Upper lobe of left lung (tissue), 4 donors: Measurements from ENCODE around the gene RABGEF1.

Source experiments
- CTCF ChIP-seq, 6 experiments: fragments of 450-650 bp in 4 of 6; fragments of 200-600 bp in 2 of 6; sonication (generic) in 2 of 6; IDR thresholded peaks; one replicate each; pipeline ENCODE4 v1.5.1; 2016 to 2019; ENCODE audit warnings: antibody characterized with exemption in 6 of 6
- EP300 ChIP-seq, 4 donors: sonication (generic); formaldehyde crosslinking; IDR thresholded peaks; one replicate each; pipeline ENCODE4 v1.5.1; 2017; ENCODE audit warnings: antibody characterized with exemption in 4 of 4, control low read depth in 2 of 4
- POLR2A ChIP-seq, 4 donors: fragments of 450-650 bp; IDR thresholded peaks; one replicate each; pipeline ENCODE4 v1.5.1; 2016 to 2017; ENCODE audit warnings: antibody characterized with exemption in 4 of 4, mild to moderate bottlenecking in 2 of 4

GRCh38 chr7:66837661-66838060, 97.1 kb downstream of the RABGEF1 start:
- TF ChIP-seq CTCF (IDR thresholded peaks at IDR 0.05) = no peak
- TF ChIP-seq POLR2A (IDR thresholded peaks at IDR 0.05) = no peak
- no peak for TF ChIP-seq EP300 (IDR thresholded peaks at IDR 0.05)
